Bronchial epithelial cell (primary cell): Measurements from ENCODE around the gene GAPDHS. TPM values are rescaled to one million over a fixed set of nuclear protein-coding genes. Genes with fewer than 3 reads are reported as not detected.

ENCODE experiments used
- DNase-seq: peaks from one replicate; pipeline ENCODE4 v3.0.0-alpha.2; 2010; ENCODE audit warnings: low read depth
- FAIRE-seq: peaks from 2 replicates; lab custom pipeline; 2011; peaks lifted over from hg19 to GRCh38; lab: Jason Lieb, UNC
- H3K27me3 ChIP-seq: 2 replicates; pipeline ENCODE4 v1.5.1; 2011; ENCODE audit warnings: low read length; ENCODE audit not compliant: control insufficient read depth, insufficient read depth
- H3K36me3 ChIP-seq: 2 replicates; pipeline ENCODE4 v1.5.1; 2011; ENCODE audit warnings: low read length; ENCODE audit not compliant: control insufficient read depth, insufficient read depth
- H3K4me3 ChIP-seq: 2 replicates; pipeline ENCODE4 v1.5.1; 2011; ENCODE audit warnings: mild to moderate bottlenecking, low read depth, low read length, control low read depth
- CTCF ChIP-seq: IDR thresholded peaks from 2 replicates; pipeline ENCODE4 v1.5.1; 2011; ENCODE audit warnings: mild to moderate bottlenecking, moderate library complexity, low read length, control low read depth, inconsistent platforms; ENCODE audit not compliant: insufficient read depth, severe bottlenecking
- total RNA-seq: library from RNA; depleted of rRNA; stranded (reverse); fragments of >200 nt; gene quantifications from 2 replicates; pipeline ENCODE4 v1.2.1, GENCODE V29; 2014

Gene GAPDHS
- total RNA-seq, 1 donor from 2014 or later = not detected

DNA sequence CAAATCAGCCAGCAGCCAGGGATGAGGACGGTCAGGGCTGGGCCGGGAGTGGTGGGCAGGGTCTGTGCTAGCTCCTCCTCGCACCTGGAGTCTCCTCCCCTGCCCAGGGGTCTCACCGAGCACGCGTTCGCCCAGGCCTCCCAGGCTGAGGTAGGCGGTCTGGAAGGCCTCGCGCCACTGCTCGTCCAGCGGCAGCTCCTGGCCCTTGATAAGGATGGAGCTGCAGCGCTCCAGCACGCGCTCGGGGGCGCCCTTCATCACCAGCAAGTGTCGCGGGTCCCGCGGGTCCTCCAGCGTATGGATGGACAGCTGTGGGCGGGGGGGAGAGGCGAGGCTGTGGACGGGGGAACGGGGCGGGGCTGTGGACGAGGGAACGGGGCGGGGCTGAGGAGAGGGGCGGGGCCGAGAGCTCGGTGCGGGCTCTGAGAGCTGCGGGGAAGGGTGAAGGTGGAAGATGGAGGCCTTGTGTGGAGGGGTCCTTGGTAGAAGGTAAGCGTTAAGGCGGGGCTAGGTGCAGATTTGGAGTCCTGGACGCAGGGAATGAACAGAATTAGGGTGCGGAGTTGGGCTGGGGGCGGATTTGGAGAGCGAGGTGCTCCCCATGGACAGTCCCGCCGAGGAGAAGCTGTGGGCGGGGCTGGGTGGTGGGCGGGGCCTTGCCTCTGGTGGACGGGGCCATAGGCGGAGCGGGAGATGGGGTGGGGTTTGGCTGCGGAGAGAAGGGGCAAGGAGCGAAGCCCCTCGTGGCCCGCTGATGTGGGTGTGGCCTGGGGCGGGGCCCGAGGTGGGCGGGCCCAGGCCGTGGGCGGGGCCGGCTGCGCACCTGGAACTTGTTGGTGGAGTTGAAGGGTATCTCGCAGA lies 24.5 kb downstream of the GAPDHS start:
- FAIRE-seq (no peak), DNase-seq (peak; percentile 34)
- no peak for TF ChIP-seq CTCF
- Histone ChIP-seq H3K36me3 (no peaks in the 10 kb centered on the region), H3K27me3 (no peaks in the 10 kb centered on the region), H3K4me3 (peak overlapping the region; percentile 31)

- no peaks in the 10 kb centered on the region for H3K27me3 ChIP-seq
- H3K4me3 ChIP-seq = no peak overlapping the region
- no peaks in the 10 kb centered on the region for H3K36me3 ChIP-seq
- DNase-seq (no peak), FAIRE-seq (no peak)
- no peak for TF ChIP-seq CTCF
Measured at GRCh38 chr19:35558400-35559280, 25.4 kb downstream of the GAPDHS start.

DNA sequence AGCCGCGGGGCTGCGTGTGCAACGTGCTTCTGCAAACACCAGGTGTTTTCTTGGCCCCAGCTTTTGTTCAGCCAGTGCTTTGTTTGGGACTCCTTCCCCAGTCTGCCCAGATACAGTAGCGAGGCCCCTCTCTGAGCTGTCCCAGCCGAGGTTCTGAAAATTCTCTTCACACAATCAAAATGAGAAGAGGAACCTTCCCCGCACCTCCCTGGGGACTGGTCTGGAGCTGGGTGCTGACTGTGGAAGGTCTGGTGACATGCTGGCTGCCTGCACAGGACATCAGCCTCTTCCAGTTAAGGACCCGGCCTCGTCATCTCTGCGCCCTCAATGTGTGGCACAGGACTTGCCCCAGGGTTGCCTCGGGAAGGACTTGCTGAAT lies 26.0 kb downstream of the GAPDHS start:
- Histone ChIP-seq H3K4me3 (no peak overlapping the region), H3K36me3 (no peaks in the 10 kb centered on the region), H3K27me3 (no peaks in the 10 kb centered on the region)
- no peak for FAIRE-seq
- TF ChIP-seq CTCF = no peak
- DNase-seq = no peak

GRCh38 chr19:35559781-35560180 lies 26.5 kb downstream of the GAPDHS start:
- no peak for FAIRE-seq
- H3K27me3 ChIP-seq = no peaks in the 10 kb centered on the region
- DNase-seq = no peak
- H3K4me3 ChIP-seq = no peak overlapping the region
- no peak for TF ChIP-seq CTCF
- no peaks in the 10 kb centered on the region for H3K36me3 ChIP-seq

GRCh38 chr19:35560271-35560670 lies 27.0 kb downstream of the GAPDHS start:
- H3K27me3 ChIP-seq = no peaks in the 10 kb centered on the region

More at GRCh38 chr19:35560271-35560670, 27.0 kb downstream of the GAPDHS start:
- Histone ChIP-seq H3K4me3 (no peak overlapping the region), H3K36me3 (no peaks in the 10 kb centered on the region)
- FAIRE-seq (no peak), DNase-seq (no peak)
- no peak for TF ChIP-seq CTCF
